Panc1 (cell line): ENCODE data around the gene SATB1. TPM values are rescaled to one million over a fixed set of nuclear protein-coding genes. Genes with fewer than 3 reads are reported as not detected.

Experiments used
- ATAC-seq: fragments of 200-7000 bp; cut with Tn5 transposase; 2 replicates; pipeline ENCODE4 v1.9.1; 2020; ENCODE audit warnings: mild to moderate bottlenecking, moderate library complexity
- BruUV-seq: library from RNA; stranded (reverse); fragments of 400-500 nt; replicated peaks from 2 replicates; lab custom pipeline; 2021; lab: Mats Ljungman, UMichigan
- CTCF ChIA-PET: fragments of 300-600 bp; sonication (Branson Sonifier 250); formaldehyde crosslinking; loops from one replicate; lab custom pipeline; 2022; ENCODE audit warnings: antibody characterized with exemption; lab: Charles Lee
- POLR2A ChIA-PET: fragments of 300-600 bp; sonication (Branson Sonifier 250); formaldehyde crosslinking; loops from one replicate; lab custom pipeline; 2022; ENCODE audit warnings: antibody characterized with exemption; lab: Charles Lee
- DNase-seq: peaks from one replicate; pipeline ENCODE4 v3.0.0-alpha.2; 2010; ENCODE audit warnings: low read depth, low spot score
- H3K27ac ChIP-seq: 2 replicates; pipeline ENCODE4 v1.5.1; 2011; ENCODE audit warnings: mild to moderate bottlenecking, low read length, inconsistent platforms
- H3K27me3 ChIP-seq: fragments of 200-500 bp; sonication (Bioruptor generic); 2 replicates; pipeline ENCODE4 v1.6.0; 2014; ENCODE audit warnings: low read length, inconsistent platforms; ENCODE audit not compliant: control insufficient read depth, insufficient read depth
- H3K36me3 ChIP-seq: fragments of 200-500 bp; sonication (Bioruptor generic); 2 replicates; pipeline ENCODE4 v1.5.1; 2014; ENCODE audit warnings: inconsistent platforms, mild to moderate bottlenecking, low read length, moderate library complexity; ENCODE audit not compliant: control insufficient read depth, insufficient read depth
- H3K4me1 ChIP-seq: 2 replicates; pipeline ENCODE4 v1.5.1; 2011; ENCODE audit warnings: inconsistent platforms, mild to moderate bottlenecking, low read length, moderate library complexity; ENCODE audit not compliant: control insufficient read depth, insufficient read depth
- H3K4me3 ChIP-seq, 2 experiments: 2 replicates each; pipeline ENCODE4 v1.5.1; 2011 to 2012; ENCODE audit warnings: low read depth in 2 of 2, low read length in 2 of 2, mild to moderate bottlenecking in 2 of 2, inconsistent platforms in 1 of 2, moderate library complexity in 1 of 2
- H3K9me3 ChIP-seq: fragments of 200-500 bp; sonication (Bioruptor generic); 2 replicates; pipeline ENCODE4 v1.5.1; 2014; ENCODE audit warnings: low read depth, mild to moderate bottlenecking, inconsistent platforms, low read length, moderate library complexity; ENCODE audit not compliant: control insufficient read depth, insufficient read depth
- CTCF ChIP-seq: fragments of 450-650 bp; IDR thresholded peaks from 2 replicates; pipeline ENCODE4 v1.5.1; 2017; ENCODE audit warnings: mild to moderate bottlenecking
- POLR2AphosphoS5 ChIP-seq: IDR thresholded peaks from 2 replicates; pipeline ENCODE4 v1.6.1; 2012; ENCODE audit warnings: mild to moderate bottlenecking, low read depth, low read length, moderate library complexity
- REST ChIP-seq, 2 experiments: IDR thresholded peaks; 2 replicates each; pipeline ENCODE4 v1.6.1; 2011 to 2012; ENCODE audit warnings: low read depth in 2 of 2, control low read depth in 1 of 2, low read length in 1 of 2, mild to moderate bottlenecking in 1 of 2, moderate library complexity in 1 of 2; ENCODE audit not compliant: insufficient read depth in 1 of 2
- SIN3A ChIP-seq: IDR thresholded peaks from 2 replicates; pipeline ENCODE4 v1.6.1; 2012; ENCODE audit warnings: low read depth, mild to moderate bottlenecking, low read length, moderate library complexity, borderline replicate concordance; ENCODE audit not compliant: insufficient read depth
- TCF7L2 ChIP-seq: IDR thresholded peaks from 2 replicates; pipeline ENCODE4 v1.6.1; 2011; ENCODE audit warnings: mild to moderate bottlenecking, low read depth, low read length, inconsistent platforms
- in situ Hi-C: cut with HindIII; loops from 2 replicates; pipeline ENCODE4 v1.10.0; 2016; ENCODE audit warnings: low sequenced_read_pairs, low pct_unique_long_range_greater_than_20kb
- intact Hi-C: fragments of 100-400 bp; cut with micrococcal nuclease; formaldehyde crosslinking; loops from one replicate; pipeline ENCODE4 v1.10.0; 2022; ENCODE audit not compliant: unreplicated experiment
- total RNA-seq: library from RNA; stranded (reverse); gene quantifications from one replicate; pipeline ENCODE4 v1.2.1, GENCODE V29; 2021; ENCODE audit not compliant: unreplicated experiment

Gene SATB1
- total RNA-seq, 1 experiment from 2014 or later, result 0.31 TPM

GRCh38 chr3:18337231-18337630 lies 87.9 kb downstream of the SATB1 start:
- DNase-seq, result no peak
- no peak for TF ChIP-seq POLR2AphosphoS5
- TF ChIP-seq CTCF, result no peak
- TF ChIP-seq REST (IDR thresholded peaks at IDR 0.05; ENCODE audit: insufficient read depth in 1 of 2, low read depth in 2 of 2, low read length in 1 of 2), result no peak
- TF ChIP-seq SIN3A, result no peak
- no peak for TF ChIP-seq TCF7L2
- no peaks in the 10 kb centered on the region for H3K27me3 ChIP-seq
- ChIA-PET POLR2A (no interaction called here), CTCF (no interaction called here)
- in situ Hi-C loops (no loop called here), intact Hi-C loops (no loop called here)
- H3K36me3 ChIP-seq, result no peaks in the 10 kb centered on the region
- no peak for ATAC-seq
- no peak overlapping the region for H3K4me3 ChIP-seq
- H3K27ac ChIP-seq, result no peak overlapping the region
- no peaks in the 10 kb centered on the region for H3K4me1 ChIP-seq
- no TSS peak for BruUV-seq
- no peaks in the 10 kb centered on the region for H3K9me3 ChIP-seq

- BruUV-seq, result no TSS peak
Observed at GRCh38 chr3:18334837-18335601, 90.1 kb downstream of the SATB1 start.

More at GRCh38 chr3:18334837-18335601, 90.1 kb downstream of the SATB1 start:
- H3K4me3 ChIP-seq, result no peak overlapping the region
- H3K27ac ChIP-seq, result no peak overlapping the region
- no peaks in the 10 kb centered on the region for H3K4me1 ChIP-seq
- H3K9me3 ChIP-seq, result no peaks in the 10 kb centered on the region
- ChIA-PET CTCF (no interaction called here), POLR2A (no interaction called here)
- ATAC-seq, result no peak
- H3K36me3 ChIP-seq, result no peaks in the 10 kb centered on the region
- DNase-seq, result no peak
- intact Hi-C loops, result no loop called here
- no peaks in the 10 kb centered on the region for H3K27me3 ChIP-seq
- in situ Hi-C loops, result no loop called here
- TF ChIP-seq TCF7L2 (no peak), CTCF (no peak), POLR2AphosphoS5 (no peak), REST (IDR thresholded peaks at IDR 0.05; ENCODE audit: insufficient read depth in 1 of 2, low read depth in 2 of 2, low read length in 1 of 2) (no peak), SIN3A (no peak)
